Stomach smooth muscle (tissue), 2 donors: ENCODE results near the gene ORMDL3.
"Not testable (repeated sequence)": the region's sequence is repeated elsewhere in the genome, so short reads cannot be mapped to it uniquely, and the experiment has no call there.

Experiments
- H3K27ac ChIP-seq: one replicate; pipeline ENCODE4 v1.7.0; 2013; ENCODE audit warnings: mild to moderate bottlenecking, low read length, inconsistent platforms
- H3K27me3 ChIP-seq, 2 donors: one replicate each; pipeline ENCODE4 v1.7.0; 2013; ENCODE audit warnings: low read length in 2 of 2; ENCODE audit not compliant: insufficient read depth in 2 of 2, control insufficient read depth in 1 of 2
- H3K36me3 ChIP-seq, 2 donors: one replicate each; pipeline ENCODE4 v1.7.0; 2013; ENCODE audit warnings: low read length in 2 of 2; ENCODE audit not compliant: control insufficient read depth in 2 of 2, insufficient read depth in 2 of 2
- H3K4me1 ChIP-seq: one replicate; pipeline ENCODE4 v1.7.0; 2013; ENCODE audit warnings: low read length; ENCODE audit not compliant: control insufficient read depth, insufficient read depth
- H3K4me3 ChIP-seq, 2 donors: one replicate each; pipeline ENCODE4 v1.7.0; 2013; ENCODE audit warnings: low read length in 2 of 2
- H3K9ac ChIP-seq, 2 donors: one replicate each; pipeline ENCODE4 v1.7.0; 2013; ENCODE audit warnings: low read length in 2 of 2, mild to moderate bottlenecking in 1 of 2
- H3K9me3 ChIP-seq, 2 donors: one replicate each; pipeline ENCODE4 v1.7.0; 2013; ENCODE audit warnings: low read length in 2 of 2; ENCODE audit not compliant: control insufficient read depth in 2 of 2
- donor health status: healthy.
- donor health status: Pancreatic carcinoma.

Gene ORMDL3

GRCh38 chr17:39904990-39905288 is 22.5 kb downstream of the ORMDL3 start:
- no peaks in the 10 kb centered on the region for H3K27me3 ChIP-seq
- no peak overlapping the region for H3K27ac ChIP-seq
- no peak overlapping the region for H3K9ac ChIP-seq
- no peak overlapping the region for H3K4me3 ChIP-seq
- peaks cover 6 to 7% of the 10 kb centered on the region in 2 donors for H3K36me3 ChIP-seq
- no peaks in the 10 kb centered on the region for H3K4me1 ChIP-seq
- H3K9me3 ChIP-seq: no peaks in the 10 kb centered on the region

- Histone ChIP-seq H3K9me3 (no peaks in the 10 kb centered on the region), H3K4me1 (no peaks in the 10 kb centered on the region), H3K9ac (no peak overlapping the region), H3K27me3 (no peaks in the 10 kb centered on the region), H3K27ac (no peak overlapping the region), H3K36me3 (peaks cover 0 to 3% of the 10 kb centered on the region in 2 donors), H3K4me3 (no peak overlapping the region)
Observed at GRCh38 chr17:39903158-39903884, 24.1 kb downstream of the ORMDL3 start.

GRCh38 chr17:39902027-39902426 is 25.4 kb downstream of the ORMDL3 start:
- not testable (repeated sequence) for H3K36me3 ChIP-seq, H3K9me3 ChIP-seq, H3K27ac ChIP-seq, H3K9ac ChIP-seq, H3K27me3 ChIP-seq, H3K4me3 ChIP-seq, H3K4me1 ChIP-seq

GRCh38 chr17:39899215-39899614 is 28.2 kb downstream of the ORMDL3 start:
- Histone ChIP-seq H3K4me1 (no peaks in the 10 kb centered on the region), H3K4me3 (no peak overlapping the region), H3K27me3 (no peaks in the 10 kb centered on the region), H3K27ac (no peak overlapping the region), H3K9me3 (no peaks in the 10 kb centered on the region), H3K9ac (no peak overlapping the region), H3K36me3 (no peaks in the 10 kb centered on the region)

- H3K4me3 ChIP-seq: no peak overlapping the region
- no peaks in the 10 kb centered on the region for H3K27me3 ChIP-seq
- no peak overlapping the region for H3K9ac ChIP-seq
- H3K36me3 ChIP-seq: no peaks in the 10 kb centered on the region
- no peak overlapping the region for H3K27ac ChIP-seq
- no peaks in the 10 kb centered on the region for H3K4me1 ChIP-seq
- H3K9me3 ChIP-seq: no peaks in the 10 kb centered on the region
Observed at GRCh38 chr17:39898088-39898487, 29.3 kb downstream of the ORMDL3 start.

- H3K4me3 ChIP-seq: no peak overlapping the region
Observed at GRCh38 chr17:39894681-39895376, 32.6 kb downstream of the ORMDL3 start.

GRCh38 chr17:39889200-39889599 is 38.2 kb downstream of the ORMDL3 start:
- Histone ChIP-seq H3K27ac (no peak overlapping the region), H3K9me3 (no peaks in the 10 kb centered on the region), H3K9ac (no peak overlapping the region), H3K4me1 (no peaks in the 10 kb centered on the region), H3K36me3 (no peaks in the 10 kb centered on the region), H3K27me3 (peaks cover 4 to 13% of the 10 kb centered on the region in 2 donors), H3K4me3 (no peak overlapping the region)

More at GRCh38 chr17:39894681-39895376, 32.6 kb downstream of the ORMDL3 start:
- Histone ChIP-seq H3K27ac (no peak overlapping the region), H3K36me3 (no peaks in the 10 kb centered on the region), H3K27me3 (peaks cover 4 to 7% of the 10 kb centered on the region in 2 donors), H3K4me1 (no peaks in the 10 kb centered on the region), H3K9me3 (no peaks in the 10 kb centered on the region), H3K9ac (no peak overlapping the region)

GRCh38 chr17:39887078-39887477 is 40.3 kb downstream of the ORMDL3 start:
- Histone ChIP-seq H3K9me3 (no peaks in the 10 kb centered on the region), H3K4me3 (no peak overlapping the region), H3K27ac (no peak overlapping the region), H3K27me3 (peaks cover 4 to 10% of the 10 kb centered on the region in 2 donors), H3K36me3 (no peaks in the 10 kb centered on the region), H3K4me1 (no peaks in the 10 kb centered on the region), H3K9ac (no peak overlapping the region)

GRCh38 chr17:39886102-39886501 is 41.3 kb downstream of the ORMDL3 start:
- H3K27ac ChIP-seq, H3K9ac ChIP-seq, H3K4me1 ChIP-seq, H3K27me3 ChIP-seq, H3K9me3 ChIP-seq, H3K36me3 ChIP-seq, H3K4me3 ChIP-seq: not testable (repeated sequence)

- Histone ChIP-seq H3K4me1 (no peaks in the 10 kb centered on the region), H3K27me3 (peaks cover 7 to 13% of the 10 kb centered on the region in 2 donors), H3K4me3 (no peak overlapping the region), H3K27ac (no peak overlapping the region), H3K36me3 (no peaks in the 10 kb centered on the region), H3K9me3 (peaks cover 0 to 10% of the 10 kb centered on the region in 2 donors), H3K9ac (no peak overlapping the region)
Observed at GRCh38 chr17:39872751-39873150, 54.6 kb downstream of the ORMDL3 start.

GRCh38 chr17:39871801-39872200 is 55.6 kb downstream of the ORMDL3 start:
- Histone ChIP-seq H3K4me1 (no peaks in the 10 kb centered on the region), H3K4me3 (no peak overlapping the region), H3K9ac (no peak overlapping the region), H3K27me3 (peaks cover 15 to 22% of the 10 kb centered on the region in 2 donors), H3K9me3 (peaks cover 3 to 16% of the 10 kb centered on the region in 2 donors), H3K36me3 (no peaks in the 10 kb centered on the region), H3K27ac (no peak overlapping the region)
